ENCODE results near the gene NXPH3. TPM values are rescaled to one million over a fixed set of nuclear protein-coding genes. Genes with fewer than 3 reads are reported as not detected.
A peak's percentile ranks its signal among the peaks of the same experiment; 100 is the strongest.

NXPH3 gene
- total and polyA plus RNA-seq, 2 of the 13 experiments (the other 11 are each of a cell fraction or from before 2014, with no cell fraction given), result 0.04 to 0.58 TPM

GRCh38 chr17:49567871-49568694, 7.6 kb upstream of the NXPH3 start (continued):
- TF ChIP-seq, protein P1, sequence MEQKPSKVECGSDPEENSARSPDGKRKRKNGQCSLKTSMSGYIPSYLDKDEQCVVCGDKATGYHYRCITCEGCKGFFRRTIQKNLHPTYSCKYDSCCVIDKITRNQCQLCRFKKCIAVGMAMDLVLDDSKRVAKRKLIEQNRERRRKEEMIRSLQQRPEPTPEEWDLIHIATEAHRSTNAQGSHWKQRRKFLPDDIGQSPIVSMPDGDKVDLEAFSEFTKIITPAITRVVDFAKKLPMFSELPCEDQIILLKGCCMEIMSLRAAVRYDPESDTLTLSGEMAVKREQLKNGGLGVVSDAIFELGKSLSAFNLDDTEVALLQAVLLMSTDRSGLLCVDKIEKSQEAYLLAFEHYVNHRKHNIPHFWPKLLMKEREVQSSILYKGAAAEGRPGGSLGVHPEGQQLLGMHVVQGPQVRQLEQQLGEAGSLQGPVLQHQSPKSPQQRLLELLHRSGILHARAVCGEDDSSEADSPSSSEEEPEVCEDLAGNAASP (CRISPR knock-in tag; IDR thresholded peaks at IDR 0.05; ENCODE audit: borderline replicate concordance), result peak; percentile 60; the same call in 1 of the 2 replicates
- peak; percentile 56; the same call in 1 of the 2 replicates for TF ChIP-seq SOX5 (CRISPR knock-in tag; IDR thresholded peaks at IDR 0.05; ENCODE audit: borderline replicate concordance)
- no peak for TF ChIP-seq ATF4 (CRISPR knock-in tag; IDR thresholded peaks at IDR 0.05)
- TF ChIP-seq ARNT (IDR thresholded peaks at IDR 0.05), result no peak
- TF ChIP-seq TMF1 (CRISPR knock-in tag; IDR thresholded peaks at IDR 0.05; ENCODE audit: low read depth), result no peak; the same call in 1 of the 2 replicates
- no peak for TF ChIP-seq ADNP (CRISPR knock-in tag; IDR thresholded peaks at IDR 0.05)
- no peak for TF ChIP-seq BATF2 (CRISPR knock-in tag; IDR thresholded peaks at IDR 0.05)
- TF ChIP-seq ZNF274 (CRISPR knock-in tag; IDR thresholded peaks at IDR 0.05), result peak; percentile 89
- peak; percentile 89 for TF ChIP-seq ZNF572 (CRISPR knock-in tag; IDR thresholded peaks at IDR 0.05)
- TF ChIP-seq GATAD2A (CRISPR knock-in tag; IDR thresholded peaks at IDR 0.05), result peak; percentile 78
- TF ChIP-seq, protein P2, sequence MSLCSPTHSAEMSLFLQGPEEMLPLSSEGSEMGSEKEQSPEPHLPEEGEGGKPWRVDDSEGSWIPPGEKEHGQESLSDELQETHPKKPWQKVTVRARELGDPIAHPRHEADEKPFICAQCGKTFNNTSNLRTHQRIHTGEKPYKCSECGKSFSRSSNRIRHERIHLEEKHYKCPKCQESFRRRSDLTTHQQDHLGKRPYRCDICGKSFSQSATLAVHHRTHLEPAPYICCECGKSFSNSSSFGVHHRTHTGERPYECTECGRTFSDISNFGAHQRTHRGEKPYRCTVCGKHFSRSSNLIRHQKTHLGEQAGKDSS (CRISPR knock-in tag; IDR thresholded peaks at IDR 0.05; ENCODE audit: borderline replicate concordance, low read depth), result peak; percentile 81; the same call in 1 of the 2 replicates
- TF ChIP-seq KDM4B (CRISPR knock-in tag; IDR thresholded peaks at IDR 0.05), result no peak
- peak; percentile 96; the same call in 1 of the 2 replicates for TF ChIP-seq KDM3A (CRISPR knock-in tag; IDR thresholded peaks at IDR 0.05; ENCODE audit: low read depth)
- TF ChIP-seq ZNF484 (CRISPR knock-in tag; IDR thresholded peaks at IDR 0.05; ENCODE audit: borderline replicate concordance, low read depth), result no peak
- 0 out of 2 replicates have a peak, but pooled peaks have one; percentile 43 for TF ChIP-seq MIER2 (CRISPR knock-in tag; IDR thresholded peaks at IDR 0.05)
- TF ChIP-seq HNF4A (CRISPR knock-in tag; IDR thresholded peaks at IDR 0.05), result peak; percentile 72
- peak; percentile 72 for TF ChIP-seq TARDBP (CRISPR knock-in tag; IDR thresholded peaks at IDR 0.05)
- TF ChIP-seq, protein P3, sequence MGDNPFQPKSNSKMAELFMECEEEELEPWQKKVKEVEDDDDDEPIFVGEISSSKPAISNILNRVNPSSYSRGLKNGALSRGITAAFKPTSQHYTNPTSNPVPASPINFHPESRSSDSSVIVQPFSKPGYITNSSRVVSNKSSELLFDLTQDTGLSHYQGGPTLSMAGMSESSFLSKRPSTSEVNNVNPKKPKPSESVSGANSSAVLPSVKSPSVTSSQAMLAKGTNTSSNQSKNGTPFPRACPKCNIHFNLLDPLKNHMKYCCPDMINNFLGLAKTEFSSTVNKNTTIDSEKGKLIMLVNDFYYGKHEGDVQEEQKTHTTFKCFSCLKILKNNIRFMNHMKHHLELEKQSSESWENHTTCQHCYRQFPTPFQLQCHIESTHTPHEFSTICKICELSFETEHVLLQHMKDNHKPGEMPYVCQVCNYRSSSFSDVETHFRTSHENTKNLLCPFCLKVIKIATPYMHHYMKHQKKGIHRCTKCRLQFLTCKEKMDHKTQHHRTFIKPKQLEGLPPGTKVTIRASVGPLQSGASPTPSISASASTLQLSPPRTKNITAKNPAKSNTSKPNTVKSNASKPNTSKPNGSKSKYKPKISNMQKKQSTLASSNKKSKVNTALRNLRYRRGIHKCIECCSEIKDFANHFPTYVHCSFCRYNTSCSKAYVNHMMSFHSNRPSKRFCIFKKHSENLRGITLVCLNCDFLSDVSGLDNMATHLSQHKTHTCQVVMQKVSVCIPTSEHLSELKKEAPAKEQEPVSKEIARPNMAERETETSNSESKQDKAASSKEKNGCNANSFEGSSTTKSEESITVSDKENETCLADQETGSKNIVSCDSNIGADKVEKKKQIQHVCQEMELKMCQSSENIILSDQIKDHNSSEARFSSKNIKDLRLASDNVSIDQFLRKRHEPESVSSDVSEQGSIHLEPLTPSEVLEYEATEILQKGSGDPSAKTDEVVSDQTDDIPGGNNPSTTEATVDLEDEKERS (CRISPR knock-in tag; IDR thresholded peaks at IDR 0.05), result peak; percentile 84; the same call in 1 of the 2 replicates
- TF ChIP-seq ZNF615 (CRISPR knock-in tag; IDR thresholded peaks at IDR 0.05; ENCODE audit: borderline replicate concordance), result no peak
- TF ChIP-seq RXRB (CRISPR knock-in tag; IDR thresholded peaks at IDR 0.05; ENCODE audit: borderline replicate concordance), result peak; percentile 67; the same call in 1 of the 2 replicates
- TF ChIP-seq HMG20B (CRISPR knock-in tag; conservative IDR thresholded peaks at IDR 0.05), result no peak
- TF ChIP-seq ZFP41 (CRISPR knock-in tag; IDR thresholded peaks at IDR 0.05; ENCODE audit: borderline replicate concordance), result no peak
- peak; percentile 60; the same call in 1 of the 2 replicates for TF ChIP-seq ZBTB38 (CRISPR knock-in tag; IDR thresholded peaks at IDR 0.05)
- 0 out of 2 replicates have a peak, but pooled peaks have one; percentile 31 for TF ChIP-seq ZNF792 (CRISPR knock-in tag; IDR thresholded peaks at IDR 0.05)

All from HepG2 (cell line).